NB4 (cell line): ENCODE data around the gene ZNF768.
A peak's percentile ranks its signal among the peaks of the same experiment; 100 is the strongest.
"Not testable (repeated sequence)": the region's sequence is repeated elsewhere in the genome, so short reads cannot be mapped to it uniquely, and the experiment has no call there.

Experiments used
- DNase-seq: peaks from one replicate; pipeline ENCODE4 v3.0.0; 2010; ENCODE audit warnings: low read depth
- H3K4me3 ChIP-seq: one replicate; pipeline ENCODE4 v1.5.1; 2011; ENCODE audit warnings: mild to moderate bottlenecking, low read depth, low read length, moderate library complexity
- MYC ChIP-seq: IDR thresholded peaks from 2 replicates; pipeline ENCODE4 v1.6.1; 2011; ENCODE audit warnings: low read depth, low read length
- POLR2A ChIP-seq: IDR thresholded peaks from 2 replicates; pipeline ENCODE4 v1.6.1; 2011; ENCODE audit warnings: mild to moderate bottlenecking; ENCODE audit not compliant: insufficient read length; ENCODE audit errors: extremely low read depth
- TF ChIP-seq, protein P1 (sequence below): IDR thresholded peaks from one replicate; pipeline ENCODE4 v1.5.1; 2012; ENCODE audit warnings: low read depth, low read length
- TF ChIP-seq, protein P2 (sequence below): IDR thresholded peaks from 2 replicates; pipeline ENCODE4 v1.6.1; 2011; ENCODE audit warnings: low read depth, low read length

Gene ZNF768

DNA sequence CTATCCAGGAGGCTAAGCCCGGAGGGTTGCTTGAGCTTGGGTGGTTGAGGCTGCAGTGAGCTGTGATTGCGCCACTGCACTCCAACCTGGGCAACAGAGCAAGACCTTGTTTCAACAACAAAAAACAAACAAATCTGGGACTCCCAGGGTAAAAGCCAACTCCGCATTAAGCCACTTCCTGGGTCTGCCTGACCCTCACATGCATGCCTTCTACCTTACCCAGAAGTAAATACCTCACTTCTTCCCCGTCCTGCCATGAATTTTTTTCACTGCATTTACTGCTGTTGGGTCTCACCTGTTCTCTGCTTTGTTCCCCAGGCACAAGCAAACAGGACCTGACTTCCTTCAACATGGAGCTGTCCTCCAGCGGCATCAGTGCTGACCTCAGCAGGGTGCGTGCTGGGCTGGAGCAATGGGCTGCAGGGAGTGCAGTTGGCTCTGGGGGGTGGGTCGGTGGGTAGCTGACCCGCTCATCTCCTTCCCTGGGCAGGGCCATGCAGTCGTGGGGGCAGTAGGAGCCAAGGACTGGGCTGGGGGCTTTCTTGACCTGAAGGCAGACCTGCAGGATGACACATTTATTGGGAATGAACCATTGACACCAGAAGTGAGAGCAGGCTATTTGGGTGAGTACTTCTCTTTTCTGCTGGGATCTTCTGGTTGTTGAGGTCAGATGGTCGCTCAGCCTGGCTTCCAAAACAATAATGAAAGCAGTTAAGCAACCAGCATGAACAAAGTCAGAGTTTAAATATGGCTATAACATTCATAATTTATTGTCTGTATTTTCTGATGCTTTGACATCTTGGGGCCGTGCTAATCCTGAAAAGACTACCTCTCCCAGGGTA lies 37.4 kb downstream of the ZNF768 start:
- no peak overlapping the region for H3K4me3 ChIP-seq
- DNase-seq, result peak; percentile 67
- TF ChIP-seq, protein P1, sequence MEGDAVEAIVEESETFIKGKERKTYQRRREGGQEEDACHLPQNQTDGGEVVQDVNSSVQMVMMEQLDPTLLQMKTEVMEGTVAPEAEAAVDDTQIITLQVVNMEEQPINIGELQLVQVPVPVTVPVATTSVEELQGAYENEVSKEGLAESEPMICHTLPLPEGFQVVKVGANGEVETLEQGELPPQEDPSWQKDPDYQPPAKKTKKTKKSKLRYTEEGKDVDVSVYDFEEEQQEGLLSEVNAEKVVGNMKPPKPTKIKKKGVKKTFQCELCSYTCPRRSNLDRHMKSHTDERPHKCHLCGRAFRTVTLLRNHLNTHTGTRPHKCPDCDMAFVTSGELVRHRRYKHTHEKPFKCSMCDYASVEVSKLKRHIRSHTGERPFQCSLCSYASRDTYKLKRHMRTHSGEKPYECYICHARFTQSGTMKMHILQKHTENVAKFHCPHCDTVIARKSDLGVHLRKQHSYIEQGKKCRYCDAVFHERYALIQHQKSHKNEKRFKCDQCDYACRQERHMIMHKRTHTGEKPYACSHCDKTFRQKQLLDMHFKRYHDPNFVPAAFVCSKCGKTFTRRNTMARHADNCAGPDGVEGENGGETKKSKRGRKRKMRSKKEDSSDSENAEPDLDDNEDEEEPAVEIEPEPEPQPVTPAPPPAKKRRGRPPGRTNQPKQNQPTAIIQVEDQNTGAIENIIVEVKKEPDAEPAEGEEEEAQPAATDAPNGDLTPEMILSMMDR, result no peak
- TF ChIP-seq MYC, result no peak
- TF ChIP-seq POLR2A, result no peak
- TF ChIP-seq, protein P2, sequence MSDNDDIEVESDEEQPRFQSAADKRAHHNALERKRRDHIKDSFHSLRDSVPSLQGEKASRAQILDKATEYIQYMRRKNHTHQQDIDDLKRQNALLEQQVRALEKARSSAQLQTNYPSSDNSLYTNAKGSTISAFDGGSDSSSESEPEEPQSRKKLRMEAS, result no peak

DNA sequence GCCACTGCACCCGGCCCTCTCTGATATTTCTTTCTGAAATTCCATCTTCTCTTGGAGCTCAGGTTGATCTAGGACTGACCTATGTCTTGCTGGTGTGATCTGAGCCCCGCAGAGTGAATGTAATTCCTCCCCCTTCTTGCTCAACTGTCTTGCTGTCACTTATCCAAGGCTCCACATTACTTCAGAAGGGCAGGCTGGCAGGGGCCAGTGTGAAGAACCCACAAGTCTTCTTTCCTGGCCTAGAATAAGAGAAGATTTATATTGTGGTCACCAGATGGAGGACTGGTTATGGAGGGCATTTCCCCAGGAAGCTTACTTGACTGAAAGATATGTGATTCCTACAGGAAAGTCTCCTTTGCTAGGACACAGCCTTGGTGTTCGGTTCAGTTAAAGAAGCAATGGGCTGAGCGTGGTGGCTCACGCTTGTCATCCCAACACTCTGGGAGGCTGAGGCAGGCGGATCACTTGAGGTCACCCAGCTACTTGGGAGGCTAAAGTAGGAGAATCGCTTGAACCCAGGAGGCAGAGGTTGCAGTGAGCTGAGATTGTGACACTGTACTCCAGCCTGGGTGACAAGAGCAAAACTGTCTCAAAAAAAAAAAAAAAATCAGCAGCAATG lies 40.4 kb downstream of the ZNF768 start:
- TF ChIP-seq, protein P1, result no peak
- TF ChIP-seq, protein P2, result no peak
- TF ChIP-seq MYC (no peak), POLR2A (no peak)
- H3K4me3 ChIP-seq, result no peak overlapping the region
- peak; percentile 55 for DNase-seq

DNA sequence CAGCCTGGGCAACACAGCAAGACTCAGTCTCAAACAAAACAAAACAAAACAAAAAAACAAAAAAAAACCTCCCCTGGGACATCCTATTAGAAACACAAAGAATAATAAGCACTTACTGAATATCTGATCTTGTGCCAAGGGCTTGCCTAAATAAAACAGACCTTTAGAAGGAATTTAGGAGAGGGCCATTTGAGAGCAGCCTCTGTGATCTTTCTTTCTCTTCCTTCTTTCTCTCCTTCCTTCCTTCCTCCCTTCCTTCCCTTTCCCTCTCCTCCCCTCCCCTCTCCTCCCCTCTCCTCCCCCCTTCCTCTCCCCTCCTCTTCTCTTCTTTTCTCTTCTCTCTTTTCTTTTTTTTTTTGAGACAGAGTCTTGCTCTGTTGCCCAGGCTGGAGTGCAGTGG lies 41.5 kb downstream of the ZNF768 start:
- H3K4me3 ChIP-seq, result no peak overlapping the region
- TF ChIP-seq POLR2A (no peak), MYC (no peak)
- TF ChIP-seq, protein P2, result no peak
- TF ChIP-seq, protein P1, result no peak
- no peak for DNase-seq

DNA sequence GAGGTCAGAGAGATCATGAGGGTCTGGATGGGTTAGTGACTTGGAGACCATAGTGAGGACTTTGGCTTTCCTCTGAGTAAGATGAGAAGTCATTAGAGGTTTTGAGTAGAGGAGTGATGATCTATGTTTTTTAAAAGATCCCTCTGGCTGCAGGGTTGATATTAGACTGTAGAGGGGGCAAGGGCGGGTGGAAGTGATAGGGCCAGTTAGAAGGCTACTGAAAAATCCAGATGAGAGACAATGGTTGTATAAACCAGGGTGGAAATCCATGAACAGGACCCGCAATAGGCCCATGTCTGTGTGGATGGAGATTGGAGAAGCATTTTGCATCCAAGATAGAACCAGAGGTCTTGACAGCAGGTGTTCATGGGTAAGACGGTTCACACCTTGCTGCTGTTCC lies 44.0 kb downstream of the ZNF768 start:
- H3K4me3 ChIP-seq, result no peak overlapping the region
- TF ChIP-seq MYC, result no peak
- no peak for TF ChIP-seq POLR2A
- TF ChIP-seq, protein P2, result no peak
- TF ChIP-seq, protein P1, result no peak
- DNase-seq, result no peak

DNA sequence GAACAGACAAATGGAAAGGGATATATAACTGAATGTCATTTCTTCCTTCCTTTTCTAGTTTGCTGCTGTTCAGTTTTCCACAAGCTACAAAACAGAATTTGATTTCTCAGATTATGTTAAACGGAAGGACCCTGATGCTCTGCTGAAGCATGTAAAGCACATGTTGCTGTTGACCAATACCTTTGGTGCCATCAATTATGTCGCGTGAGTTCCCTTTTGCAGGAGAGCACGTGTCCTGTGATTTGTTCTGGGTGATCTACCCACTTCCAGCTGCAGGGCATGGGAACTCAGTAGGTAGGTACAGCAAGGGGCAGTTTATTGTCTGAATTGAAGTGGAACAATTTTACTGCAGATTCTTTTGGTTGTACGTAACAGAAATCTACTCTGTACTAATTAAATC lies 45.0 kb downstream of the ZNF768 start:
- TF ChIP-seq, protein P2, result peak; percentile 63; the same call in 1 of the 2 replicates
- no peak for TF ChIP-seq POLR2A
- DNase-seq, result no peak

DNA sequence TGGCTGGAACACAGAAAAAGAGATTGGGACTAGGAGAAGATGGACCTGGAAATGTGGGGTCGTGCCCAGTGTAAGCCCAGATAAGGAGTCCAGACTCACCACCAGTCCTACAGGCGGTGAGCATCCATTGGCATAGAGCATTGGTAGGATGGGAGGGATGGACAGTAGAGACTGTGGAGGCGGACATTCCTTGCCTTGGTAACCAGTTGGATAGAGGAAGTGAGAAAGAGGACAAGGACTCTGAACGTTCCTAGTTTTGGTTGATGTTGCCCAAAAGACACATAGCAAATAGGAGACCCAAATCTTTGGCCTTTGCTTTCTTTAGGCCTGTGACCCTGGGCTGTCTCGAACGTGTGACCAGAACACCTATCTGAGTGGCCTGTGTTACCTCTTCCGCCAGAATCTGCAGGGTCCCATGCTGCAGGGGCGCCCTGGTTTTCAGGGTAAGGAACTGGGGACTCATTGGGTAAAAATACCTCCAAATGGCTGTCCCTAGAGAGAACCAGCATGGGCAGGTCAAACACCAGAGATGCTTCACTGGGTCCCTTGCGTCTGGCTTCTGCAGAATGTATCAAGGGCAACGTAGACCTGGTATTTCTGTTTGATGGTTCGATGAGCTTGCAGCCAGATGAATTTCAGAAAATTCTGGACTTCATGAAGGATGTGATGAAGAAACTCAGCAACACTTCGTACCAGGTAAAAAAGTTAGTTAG lies 47.4 kb downstream of the ZNF768 start:
- TF ChIP-seq POLR2A, result no peak
- TF ChIP-seq, protein P2, result no peak
- no peak for TF ChIP-seq MYC
- TF ChIP-seq, protein P1, result no peak
- DNase-seq, result no peak
- no peak overlapping the region for H3K4me3 ChIP-seq

More for the DNA sequence above, 45.0 kb downstream of the ZNF768 start:
- H3K4me3 ChIP-seq, result no peak overlapping the region

DNA sequence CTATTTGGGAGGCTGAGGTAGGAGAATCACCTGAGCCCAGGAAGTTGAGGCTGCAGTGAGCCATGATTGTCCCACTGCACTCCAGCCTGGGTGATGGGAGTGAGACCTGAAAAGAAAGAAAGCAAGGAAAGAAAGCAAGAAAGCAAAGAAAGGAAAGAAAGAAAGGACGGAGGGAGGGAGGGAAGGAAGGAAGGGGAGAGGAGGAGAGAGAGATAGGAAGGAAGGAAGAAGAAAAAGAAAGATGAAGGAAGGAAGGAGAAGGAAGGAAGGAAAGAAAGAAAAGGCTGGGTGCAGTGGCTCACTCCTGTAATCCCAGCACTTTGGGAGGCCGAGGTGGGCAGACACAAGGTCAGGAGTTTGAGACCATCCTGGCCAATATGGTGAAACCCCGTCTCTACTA lies 48.6 kb downstream of the ZNF768 start:
- not testable (repeated sequence) for DNase-seq, H3K4me3 ChIP-seq
